Hematopoietic multipotent progenitor cell (in vitro differentiated cells): ENCODE data around the gene ZNF180. TPM values are rescaled to one million over a fixed set of nuclear protein-coding genes. Genes with fewer than 3 reads are reported as not detected.
"Not testable (repeated sequence)": the region's sequence is repeated elsewhere in the genome, so short reads cannot be mapped to it uniquely, and the experiment has no call there.

ENCODE experiments used
- DNase-seq, 3 donors: peaks; one replicate each; pipeline ENCODE4 v3.0.0-alpha.2; 2011 to 2015; ENCODE audit warnings: low read depth in 2 of 3, low spot score in 2 of 3
- total RNA-seq: library from RNA; depleted of rRNA; stranded (reverse); fragments of >200 nt; gene quantifications from one replicate; pipeline ENCODE4 v1.2.3, GENCODE V29; 2012

Gene ZNF180
- total RNA-seq, 1 donor = 18.9 TPM

DNA sequence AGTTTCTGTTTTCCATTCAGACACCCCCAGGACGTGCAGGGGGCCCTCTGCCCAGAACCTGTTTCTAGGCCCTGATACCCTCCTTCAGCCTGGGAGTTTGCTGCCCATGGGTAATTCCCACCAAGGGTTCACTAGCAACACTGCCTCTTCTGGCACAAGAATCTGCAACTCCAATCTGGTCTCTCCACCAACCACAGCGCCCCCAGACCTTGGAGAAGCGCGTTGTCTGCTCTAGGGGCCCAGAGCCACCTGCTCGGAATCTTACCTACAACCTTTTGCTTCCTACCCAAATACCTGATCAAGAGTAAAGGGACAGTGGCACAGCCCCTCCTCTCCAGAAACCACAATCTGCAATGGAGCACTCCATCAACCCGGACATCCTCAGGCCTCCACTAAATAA lies 763 bp downstream of the ZNF180 start:
- DNase-seq = no peak

DNA sequence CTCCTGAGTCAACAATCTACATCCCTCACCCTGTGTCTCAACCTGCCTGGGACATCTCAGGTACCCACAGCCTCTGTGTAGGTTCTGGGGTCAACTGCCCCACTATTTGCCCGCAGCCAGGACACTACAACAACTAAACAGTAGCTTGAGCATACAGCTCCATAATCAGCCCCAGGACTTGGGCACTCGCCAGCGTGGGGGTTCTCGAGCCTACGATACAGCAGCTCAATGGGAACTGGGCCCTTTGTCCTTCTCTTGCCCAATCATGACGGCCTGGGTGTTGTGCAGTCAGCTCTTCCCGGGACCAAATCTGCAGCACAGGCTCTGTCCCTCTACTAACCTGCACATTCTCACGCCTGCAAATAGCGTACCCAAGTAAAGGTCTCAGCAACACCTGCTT lies 1.3 kb downstream of the ZNF180 start:
- DNase-seq = no peak

DNA sequence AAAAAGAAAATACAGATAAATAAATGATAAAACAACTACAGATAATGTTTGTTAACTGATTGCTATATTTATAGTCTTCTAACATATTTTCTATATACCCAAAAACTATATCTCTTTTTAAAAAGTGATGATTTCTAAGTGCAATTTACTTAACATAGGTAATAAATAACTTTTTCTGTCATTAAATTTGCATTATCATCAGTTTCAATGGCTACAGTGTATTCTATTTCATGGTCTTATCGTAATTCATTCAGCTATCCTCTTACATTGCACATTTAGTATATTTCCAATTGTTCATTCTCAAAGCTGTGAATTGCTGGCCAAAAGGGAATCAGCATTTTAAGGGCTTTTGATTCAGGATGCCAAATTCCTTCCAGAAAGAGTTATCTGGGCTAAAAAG lies 3.6 kb downstream of the ZNF180 start:
- no peak for DNase-seq

DNA sequence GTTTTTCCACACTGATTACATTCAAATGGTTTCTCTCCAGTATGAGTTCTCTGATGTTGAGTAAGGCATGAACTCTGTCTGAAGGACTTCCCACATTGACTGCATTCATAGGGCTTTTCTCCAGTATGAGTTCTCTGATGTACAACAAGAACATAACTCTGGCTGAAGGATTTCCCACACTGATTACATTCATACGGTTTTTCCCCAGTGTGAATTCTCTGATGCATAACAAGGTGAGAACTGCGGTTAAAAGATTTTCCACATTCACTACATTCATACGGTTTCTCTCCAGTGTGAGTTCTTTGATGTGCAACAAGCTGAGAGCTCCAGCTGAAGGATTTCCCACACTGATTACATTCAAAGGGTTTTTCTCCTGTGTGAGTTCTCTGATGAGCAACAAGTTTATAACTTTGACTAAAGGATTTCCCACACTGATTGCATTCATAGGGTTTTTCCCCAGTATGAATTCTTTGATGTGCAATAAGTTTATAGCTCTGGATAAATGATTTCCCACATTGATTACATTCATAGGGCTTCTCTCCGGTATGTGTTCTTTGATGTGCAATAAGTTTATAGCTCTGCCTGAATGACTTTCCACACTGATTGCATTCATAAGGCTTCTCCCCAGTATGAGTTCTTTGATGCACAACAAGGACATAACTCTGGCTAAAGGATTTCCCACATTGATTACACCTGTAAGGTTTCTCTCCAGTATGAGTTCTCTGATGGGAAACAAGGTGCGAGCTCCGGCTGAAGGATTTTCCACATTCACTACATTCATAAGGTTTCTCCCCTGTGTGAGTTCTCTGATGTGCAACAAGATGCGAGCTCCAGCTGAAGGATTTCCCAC lies 23.5 kb downstream of the ZNF180 start:
- peak in 2 of 3 donors; percentile 14 to 55 for DNase-seq

DNA sequence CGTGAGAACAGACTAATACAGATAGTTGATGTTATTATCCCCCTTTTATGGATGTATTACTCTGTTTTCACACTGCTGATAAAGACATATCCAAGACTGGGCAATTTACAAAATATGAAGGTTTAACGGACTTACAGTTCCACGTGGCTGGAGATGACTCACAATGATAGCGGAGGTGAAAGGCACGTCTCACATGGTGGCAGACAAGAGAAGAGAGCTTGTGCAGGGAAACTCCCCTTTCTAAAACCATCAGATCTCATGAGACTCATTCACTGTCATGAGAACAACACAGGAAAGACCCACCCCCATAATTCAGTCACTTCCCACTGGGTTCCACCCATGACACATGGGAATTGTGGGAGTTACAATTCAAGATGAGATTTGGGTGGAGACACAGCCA lies 31.6 kb downstream of the ZNF180 start:
- DNase-seq = not testable (repeated sequence)

DNA sequence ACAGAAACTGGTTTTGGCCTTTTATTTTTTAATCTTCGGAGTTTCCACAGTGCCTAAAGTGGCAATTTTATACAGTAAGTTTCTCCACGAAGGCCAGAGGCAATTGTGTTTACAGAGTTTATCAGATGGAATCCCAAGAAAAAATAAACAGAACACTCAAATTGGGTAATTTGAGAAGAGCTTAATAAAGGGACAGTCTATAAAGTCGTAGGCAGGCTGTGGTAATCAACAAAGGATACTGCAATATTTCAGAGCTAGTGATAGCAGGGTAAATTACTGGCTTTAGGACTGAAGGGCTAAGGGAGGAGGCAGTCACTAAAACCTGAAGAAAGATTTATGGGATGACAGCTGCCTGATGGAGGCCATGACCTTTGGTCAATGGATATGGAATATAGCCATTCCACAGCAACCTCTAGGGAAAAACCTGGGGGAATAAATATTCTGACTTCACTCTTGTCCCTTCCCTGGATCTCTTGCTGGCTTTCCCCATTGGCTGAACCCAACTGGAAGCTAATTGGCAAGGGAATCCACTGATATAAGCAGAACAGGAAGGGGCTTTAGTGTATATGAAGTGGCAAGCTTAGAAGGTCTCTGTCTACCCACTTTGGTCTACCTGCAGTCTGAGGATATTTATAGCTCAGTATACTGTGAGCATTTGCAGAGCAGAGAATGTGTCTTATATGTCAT lies 37.6 kb downstream of the ZNF180 start:
- not testable (repeated sequence) for DNase-seq

DNA sequence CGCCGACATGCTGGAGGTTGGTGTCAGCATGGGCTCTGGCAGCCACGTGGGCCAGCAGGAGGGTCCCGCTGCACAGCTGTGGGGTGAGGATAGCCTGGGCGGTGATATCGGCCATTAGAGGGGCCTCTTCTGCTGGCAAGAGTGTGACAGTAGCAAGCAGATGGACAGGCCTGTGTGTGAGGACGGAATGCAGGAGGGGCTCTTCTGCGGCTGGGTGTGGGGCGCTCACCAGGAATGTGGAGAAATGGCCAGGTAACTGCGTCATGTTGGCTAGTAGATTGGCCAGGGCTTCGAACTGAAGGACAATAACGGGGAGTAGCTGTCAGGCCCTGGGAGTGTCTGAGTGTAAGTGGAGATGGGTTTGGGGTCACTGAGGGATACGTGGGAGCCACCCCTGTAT lies 44.3 kb downstream of the ZNF180 start:
- not testable (repeated sequence) for DNase-seq

DNA sequence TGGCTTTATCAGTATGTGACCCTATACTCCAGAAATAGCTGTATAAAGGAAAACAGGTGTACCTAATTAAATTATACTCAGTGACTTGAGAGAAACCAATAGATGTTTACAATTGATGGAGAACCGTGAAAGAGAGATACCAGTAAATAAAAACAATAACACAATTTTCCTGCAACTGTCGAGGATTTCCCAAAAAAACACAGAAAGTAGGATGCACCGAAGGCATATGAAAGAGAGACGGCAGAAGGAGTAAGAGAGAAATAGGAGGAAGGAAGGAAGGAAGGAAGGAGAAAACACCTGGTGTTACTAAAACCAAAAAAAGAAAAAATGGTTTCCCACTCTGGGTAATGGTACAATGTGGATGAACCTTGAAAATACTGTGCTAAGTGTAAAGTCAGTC lies 45.2 kb downstream of the ZNF180 start:
- no peak for DNase-seq

DNA sequence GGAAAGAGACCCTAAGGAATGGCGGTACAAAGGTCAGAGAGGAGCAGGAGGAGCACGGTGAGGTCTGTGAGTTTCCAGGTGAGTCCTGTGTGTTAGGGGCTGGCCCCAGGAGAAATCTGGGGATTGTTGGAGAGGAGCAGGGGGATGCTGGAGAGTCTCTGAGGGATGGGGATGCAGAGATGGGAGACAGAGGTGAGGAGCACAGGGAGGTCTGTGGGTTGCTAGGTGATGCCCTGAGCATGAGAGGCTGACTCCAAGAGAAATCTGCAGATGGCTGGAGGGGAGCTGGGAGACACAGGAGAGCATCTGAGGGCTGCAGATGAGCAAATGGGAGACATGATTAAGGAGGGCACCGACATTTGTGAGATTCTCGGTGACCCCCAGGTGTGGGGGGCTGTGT lies 48.0 kb downstream of the ZNF180 start:
- no peak for DNase-seq

DNA sequence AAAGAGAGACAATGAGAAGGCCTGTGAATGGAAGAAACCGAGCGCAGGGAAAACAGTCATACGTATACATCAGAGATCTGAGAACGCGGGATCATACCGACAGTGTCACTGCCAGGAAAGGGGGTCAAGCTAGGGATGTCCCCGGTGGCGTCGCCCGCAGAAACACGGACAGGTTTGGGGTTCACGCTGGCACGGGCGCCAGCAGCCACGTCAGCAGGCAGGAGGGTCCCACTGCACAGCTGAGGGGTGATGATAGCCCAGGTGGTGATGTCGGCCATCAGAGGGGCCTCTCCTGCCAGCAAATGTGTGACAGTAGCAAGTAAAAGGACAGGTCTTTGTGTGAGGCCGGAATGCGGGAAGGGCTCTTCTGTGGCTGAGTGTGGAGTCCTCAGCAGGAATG lies 48.6 kb downstream of the ZNF180 start:
- no peak for DNase-seq

DNA sequence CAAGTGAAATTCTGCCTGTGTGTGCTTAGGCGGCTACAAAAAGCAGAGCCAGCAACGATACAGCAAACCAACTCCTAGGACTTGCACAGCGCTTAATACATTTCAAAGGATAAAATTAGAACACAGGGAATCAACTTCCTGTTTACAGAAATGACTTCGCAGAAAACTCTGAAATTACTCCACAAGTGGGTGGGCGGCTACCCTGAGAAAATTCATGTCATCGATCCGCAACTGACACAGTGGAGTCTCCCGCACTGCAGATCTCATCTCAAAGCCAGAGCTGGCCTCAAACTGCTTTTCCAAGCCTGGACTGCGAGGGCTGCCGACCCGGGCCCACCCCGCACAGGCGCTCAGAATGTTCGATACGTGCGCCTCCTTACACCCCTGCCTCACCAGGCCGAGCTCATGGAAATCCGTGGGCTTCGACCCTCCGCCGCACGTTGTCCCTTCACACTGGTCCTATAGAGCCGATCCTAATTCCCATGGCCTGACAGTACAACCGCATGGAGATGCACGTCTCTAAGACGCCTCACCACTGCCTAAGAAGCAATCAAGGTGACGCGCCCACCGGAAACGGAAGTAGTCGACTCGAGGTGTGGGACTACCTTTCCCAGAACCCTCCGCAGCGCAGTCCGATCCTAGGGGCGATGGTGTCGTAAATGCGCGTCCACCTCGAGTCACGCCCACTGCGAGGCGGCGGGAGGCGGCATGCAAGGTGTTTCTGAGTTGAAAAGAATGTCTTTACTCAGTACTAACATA lies 52.2 kb downstream of the ZNF180 start, which contains the start of gene ZNF229:
Gene ZNF229 (minus strand): TSS at position 557 of the 759 bp plus-strand sequence. CDS start 5,625 bp downstream, outside the sequence.
- DNase-seq = peak; percentile 3 to 97 (median 91)

DNA sequence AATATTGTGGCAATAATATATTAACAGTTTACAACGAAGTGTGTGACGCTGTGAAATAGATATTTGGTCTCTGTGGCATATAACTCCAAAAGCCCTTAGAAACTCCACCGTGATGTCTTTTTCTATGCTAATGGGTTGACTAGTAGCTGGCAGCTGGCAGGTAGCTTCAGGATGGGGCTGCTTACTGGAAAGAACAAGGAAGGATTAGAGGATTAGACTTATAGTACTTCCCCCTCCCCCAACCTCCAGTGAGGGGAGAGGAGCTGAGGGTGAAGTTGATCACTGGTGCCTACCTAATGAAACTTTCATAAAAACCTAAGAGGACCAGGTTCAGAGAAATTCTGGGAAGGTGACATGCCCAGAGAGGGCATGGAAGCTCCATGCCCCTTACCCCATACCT lies 61.9 kb downstream of the ZNF180 start:
- no peak for DNase-seq

DNA sequence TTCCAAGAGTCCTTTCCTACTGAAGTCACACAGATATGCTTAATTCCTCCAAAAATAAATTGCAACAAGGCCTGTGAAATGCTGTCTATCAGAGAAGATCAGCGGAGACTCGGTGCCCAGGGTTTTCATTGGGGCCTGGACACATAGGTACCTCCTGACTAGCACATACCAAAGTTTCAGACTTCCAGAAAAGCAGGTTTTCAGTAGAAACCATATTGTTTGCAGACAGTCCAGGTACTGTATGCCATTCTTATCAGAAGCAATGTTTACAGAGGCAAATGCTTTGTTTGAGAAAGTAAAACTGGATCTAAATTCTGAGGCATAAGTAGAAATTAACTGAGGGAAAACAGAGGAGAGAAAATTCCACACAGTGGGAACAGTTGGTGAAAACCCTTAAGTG lies 64.9 kb downstream of the ZNF180 start:
- no peak for DNase-seq

DNA sequence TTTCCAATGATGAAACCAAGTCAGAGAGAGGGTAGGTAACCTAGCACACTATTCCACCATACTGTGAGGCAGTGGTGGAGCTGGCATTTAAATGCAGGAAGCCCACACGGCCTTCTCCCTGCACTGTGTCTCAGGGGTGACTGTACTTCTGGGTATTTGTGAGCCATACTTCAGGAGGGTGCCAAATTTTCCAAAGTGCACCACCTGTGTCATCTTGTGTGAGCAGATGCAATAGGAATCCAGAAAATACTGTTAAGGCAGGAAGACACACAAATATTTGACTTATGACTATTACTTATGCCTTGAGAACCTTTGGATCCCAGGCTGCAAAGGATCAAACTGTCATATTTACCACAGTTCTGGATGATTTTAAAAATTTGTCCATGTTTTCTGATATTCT lies 69.4 kb downstream of the ZNF180 start:
- no peak for DNase-seq

Other genes with a start within 250 kb of the ZNF180 start
- gene ZNF233, start 240.6 kb downstream of the ZNF180 start, total RNA-seq = 1.3 TPM
- 4.3 TPM for gene ZNF235, start 195.5 kb downstream of the ZNF180 start, total RNA-seq
- 1.1 TPM for gene ZNF112, start 143.8 kb downstream of the ZNF180 start, total RNA-seq
- 2.4 TPM for gene ZNF285, start 98.9 kb downstream of the ZNF180 start, total RNA-seq
- gene ZNF229, start 52.0 kb downstream of the ZNF180 start, total RNA-seq = 4.0 TPM
- not detected for gene CEACAM20, start 29.2 kb upstream of the ZNF180 start, total RNA-seq
- not detected for gene IGSF23, start 113.0 kb upstream of the ZNF180 start, total RNA-seq
- 29.9 TPM for gene PVR, start 143.4 kb upstream of the ZNF180 start, total RNA-seq
- gene CEACAM19, start 171.0 kb upstream of the ZNF180 start, total RNA-seq = 1.6 TPM
- not detected for gene CEACAM16, start 198.6 kb upstream of the ZNF180 start, total RNA-seq
- gene BCL3, start 248.2 kb upstream of the ZNF180 start, total RNA-seq = 31.0 TPM